ENCODE results near the gene PWP2. TPM values are rescaled to one million over a fixed set of nuclear protein-coding genes. Genes with fewer than 3 reads are reported as not detected.
"Not testable (repeated sequence)": the region's sequence is repeated elsewhere in the genome, so short reads cannot be mapped to it uniquely, and the experiment has no call there.

PWP2 gene
- 1 to 10 TPM; 9.1 to 9.6 TPM for total RNA-seq
- 6.1 TPM for polyA plus RNA-seq (2013, experiment 1 of 2)
- polyA plus RNA-seq (2013, experiment 2 of 2), result 2.9 TPM
- long read RNA-seq, experiment 1, partial matches to known transcripts, result 3 of 3 reads
- long read RNA-seq, experiment 1, other reads (novel, unspliced or antisense), result 0 of 3 reads
- long read RNA-seq, experiment 2, result 0 reads
- long read RNA-seq, experiment 3, partial matches to known transcripts, result 0 of 1 reads
- long read RNA-seq, experiment 3, other reads (novel, unspliced or antisense), result 0 of 1 reads
- long read RNA-seq, experiment 4, result 0 reads

DNA sequence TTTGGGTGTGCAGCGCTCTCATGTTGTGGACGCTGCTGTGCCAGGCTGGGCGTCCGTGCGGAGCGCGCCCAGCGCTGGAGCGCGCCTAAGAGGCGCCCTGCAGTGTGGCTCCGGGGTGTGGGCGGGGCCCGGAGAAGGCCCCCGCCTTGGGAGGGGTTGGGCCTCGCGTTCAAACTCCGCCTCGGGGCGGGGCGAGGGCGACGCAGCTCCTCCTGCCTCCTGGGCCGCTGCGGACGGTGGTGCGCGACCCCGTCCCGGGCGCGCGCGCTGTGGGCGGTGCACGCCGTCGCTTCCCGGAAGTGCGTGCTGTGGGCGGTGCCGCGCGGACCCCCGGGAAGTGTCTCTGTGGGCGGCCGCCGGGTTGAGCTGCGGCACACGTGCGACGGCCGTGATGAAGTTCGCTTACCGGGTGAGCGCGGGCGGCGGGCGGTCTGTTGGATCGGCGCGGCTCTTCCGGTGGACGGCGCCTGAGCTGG is at the start of gene PWP2:
PWP2 (plus strand) TSS at position 374 of the 476 bp plus-strand sequence; CDS start at position 392, 18 bp downstream.
- WGBS, 2 experiments (ENCODE audit: insufficient coverage in 1 of 2, insufficient read length in 1 of 2), result 0% methylated on average over 2 of the region's 66 CpGs; no CpG with 5 or more reads in 1 of the 2 experiments
- not testable (repeated sequence) for H3K4me3 ChIP-seq (ENCODE audit: low read length); H3K36me3 Mint-ChIP-seq (ENCODE audit: low read depth); H3K9ac ChIP-seq (ENCODE audit: extremely low read depth, low read length, poor library complexity, severe bottlenecking); H3K4me1 ChIP-seq (ENCODE audit: control insufficient read depth, insufficient read depth, low read length); H3K9me3 Mint-ChIP-seq; H3K27ac Mint-ChIP-seq; H3K4me1 Mint-ChIP-seq; H3K36me3 ChIP-seq (ENCODE audit: control insufficient read depth, insufficient read depth, low read length); H3K27me3 Mint-ChIP-seq (ENCODE audit: insufficient read depth); H3K27ac ChIP-seq (ENCODE audit: low read depth, low read length); H3K4me3 Mint-ChIP-seq; DNase-seq; H3K27me3 ChIP-seq (ENCODE audit: control insufficient read depth, insufficient read depth, low read length, poor library complexity, severe bottlenecking); H3K9me3 ChIP-seq (ENCODE audit: control insufficient read depth, low read length)

GRCh38 chr21:44057960-44058651 is 49.1 kb upstream of the PWP2 start:
- peaks cover 5% of the 10 kb centered on the region for H3K4me1 Mint-ChIP-seq
- no peaks in the 10 kb centered on the region for H3K9me3 ChIP-seq (ENCODE audit: control insufficient read depth, low read length)
- H3K36me3 ChIP-seq (ENCODE audit: control insufficient read depth, insufficient read depth, low read length), result peaks cover 59% of the 10 kb centered on the region
- WGBS, 2 experiments (ENCODE audit: insufficient coverage in 1 of 2, insufficient read length in 1 of 2), result 93 to 97% methylated on average over 11 to 15 of the region's 15 CpGs
- no peak overlapping the region for H3K4me3 Mint-ChIP-seq
- no peak overlapping the region for H3K27ac ChIP-seq (ENCODE audit: low read depth, low read length)
- no peak for TF ChIP-seq CTCF (conservative IDR thresholded peaks at IDR 0.05)
- H3K36me3 Mint-ChIP-seq (ENCODE audit: low read depth), result peaks cover 39% of the 10 kb centered on the region
- H3K9me3 Mint-ChIP-seq, result no peaks in the 10 kb centered on the region
- no peaks in the 10 kb centered on the region for H3K27me3 Mint-ChIP-seq (ENCODE audit: insufficient read depth)
- H3K4me3 ChIP-seq (ENCODE audit: low read length), result no peak overlapping the region
- no peak for DNase-seq
- H3K9ac ChIP-seq (ENCODE audit: extremely low read depth, low read length, poor library complexity, severe bottlenecking), result no peak overlapping the region
- no peaks in the 10 kb centered on the region for H3K4me1 ChIP-seq (ENCODE audit: control insufficient read depth, insufficient read depth, low read length)
- peak overlapping the region; percentile 29 for H3K27ac Mint-ChIP-seq
- H3K27me3 ChIP-seq (ENCODE audit: control insufficient read depth, insufficient read depth, low read length, poor library complexity, severe bottlenecking), result no peaks in the 10 kb centered on the region

DNA sequence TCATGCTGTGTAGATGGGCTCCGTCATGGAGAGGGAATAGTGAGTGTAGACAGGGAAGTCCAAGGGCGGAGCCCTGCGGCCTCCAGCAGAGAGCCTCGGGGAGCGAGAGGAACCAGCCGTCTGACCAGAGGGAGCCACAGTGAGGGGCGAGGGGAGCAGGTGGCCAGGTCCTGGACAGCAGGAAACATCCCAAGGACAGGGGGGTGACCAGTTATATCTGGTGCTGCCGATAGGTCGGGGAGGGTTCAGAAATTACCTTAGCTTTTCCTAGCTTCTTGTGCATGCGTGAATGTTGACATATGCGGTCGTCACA is 48.6 kb upstream of the PWP2 start:
- no peaks in the 10 kb centered on the region for H3K9me3 Mint-ChIP-seq
- Histone ChIP-seq H3K27ac (ENCODE audit: low read depth, low read length) (no peak overlapping the region), H3K4me1 (ENCODE audit: control insufficient read depth, insufficient read depth, low read length) (no peaks in the 10 kb centered on the region), H3K27me3 (ENCODE audit: control insufficient read depth, insufficient read depth, low read length, poor library complexity, severe bottlenecking) (no peaks in the 10 kb centered on the region), H3K9ac (ENCODE audit: extremely low read depth, low read length, poor library complexity, severe bottlenecking) (no peak overlapping the region), H3K9me3 (ENCODE audit: control insufficient read depth, low read length) (no peaks in the 10 kb centered on the region), H3K4me3 (ENCODE audit: low read length) (no peak overlapping the region), H3K36me3 (ENCODE audit: control insufficient read depth, insufficient read depth, low read length) (peaks cover 59% of the 10 kb centered on the region)
- H3K36me3 Mint-ChIP-seq (ENCODE audit: low read depth), result peaks cover 42% of the 10 kb centered on the region
- H3K27ac Mint-ChIP-seq, result no peak overlapping the region
- WGBS, 2 experiments (ENCODE audit: insufficient coverage in 1 of 2, insufficient read length in 1 of 2), result 95 to 99% methylated on average over 10 to 12 of the region's 12 CpGs
- TF ChIP-seq CTCF (conservative IDR thresholded peaks at IDR 0.05), result no peak
- peaks cover 5% of the 10 kb centered on the region for H3K4me1 Mint-ChIP-seq
- no peak overlapping the region for H3K4me3 Mint-ChIP-seq
- no peaks in the 10 kb centered on the region for H3K27me3 Mint-ChIP-seq (ENCODE audit: insufficient read depth)
- DNase-seq, result no peak

Measured in endodermal cell (in vitro differentiated cells).